ENCODE data around the gene ATP6V1A.

Gene ATP6V1A

DNA sequence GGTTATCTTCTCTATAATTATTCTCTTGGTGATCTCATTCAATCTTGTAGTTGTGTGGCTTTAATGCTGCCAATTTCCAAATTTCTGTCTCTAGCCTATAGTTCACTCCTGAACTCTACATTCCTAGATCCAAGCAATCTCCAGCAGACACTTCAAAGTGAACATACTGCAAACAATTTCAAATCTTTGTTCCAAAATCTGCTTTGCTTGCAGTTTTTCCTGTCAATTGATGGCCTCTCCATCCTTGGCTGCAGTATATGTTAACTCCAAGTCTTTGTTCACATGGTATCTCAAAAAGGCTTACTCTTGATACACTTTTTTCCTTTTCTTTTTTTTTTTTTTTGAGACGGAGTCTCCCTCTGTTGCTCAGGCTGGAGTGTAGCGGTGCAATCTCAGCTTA is 18.2 kb upstream of the ATP6V1A start:
- Histone ChIP-seq H3K4me1 (ENCODE audit: control insufficient read depth, insufficient read depth, low read length) (peaks cover 4% of the 10 kb centered on the region), H3K4me3 (ENCODE audit: low read length) (no peak overlapping the region), H3K36me3 (ENCODE audit: control insufficient read depth, insufficient read depth, low read length) (no peaks in the 10 kb centered on the region), H3K9ac (ENCODE audit: low read length) (no peak overlapping the region), H3K27me3 (ENCODE audit: control insufficient read depth, insufficient read depth, low read length) (no peaks in the 10 kb centered on the region), H3K9me3 (ENCODE audit: control insufficient read depth, low read length) (no peaks in the 10 kb centered on the region)

DNA sequence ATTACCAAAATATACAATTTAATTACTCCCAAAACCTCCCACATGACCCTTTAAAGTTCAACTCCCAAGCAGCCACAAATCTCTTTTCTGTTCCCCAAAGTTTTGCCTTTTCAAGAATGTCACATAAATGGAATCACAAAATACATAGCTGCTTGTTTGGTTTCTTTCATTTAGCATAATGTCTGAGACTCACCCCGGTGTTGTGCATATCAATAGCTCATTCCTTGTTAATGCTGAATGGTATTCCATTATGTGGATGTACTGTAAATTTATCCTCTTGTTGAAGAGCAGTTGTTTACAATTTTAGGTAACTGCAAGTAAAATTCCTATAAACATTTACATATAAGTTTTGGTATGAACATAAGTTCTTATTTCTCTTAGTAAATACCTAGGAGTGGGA is 16.3 kb upstream of the ATP6V1A start:
- Histone ChIP-seq H3K9ac (ENCODE audit: low read length) (no peak overlapping the region), H3K9me3 (ENCODE audit: control insufficient read depth, low read length) (no peaks in the 10 kb centered on the region), H3K4me1 (ENCODE audit: control insufficient read depth, insufficient read depth, low read length) (no peaks in the 10 kb centered on the region), H3K4me3 (ENCODE audit: low read length) (no peak overlapping the region), H3K27me3 (ENCODE audit: control insufficient read depth, insufficient read depth, low read length) (no peaks in the 10 kb centered on the region), H3K36me3 (ENCODE audit: control insufficient read depth, insufficient read depth, low read length) (no peaks in the 10 kb centered on the region)

DNA sequence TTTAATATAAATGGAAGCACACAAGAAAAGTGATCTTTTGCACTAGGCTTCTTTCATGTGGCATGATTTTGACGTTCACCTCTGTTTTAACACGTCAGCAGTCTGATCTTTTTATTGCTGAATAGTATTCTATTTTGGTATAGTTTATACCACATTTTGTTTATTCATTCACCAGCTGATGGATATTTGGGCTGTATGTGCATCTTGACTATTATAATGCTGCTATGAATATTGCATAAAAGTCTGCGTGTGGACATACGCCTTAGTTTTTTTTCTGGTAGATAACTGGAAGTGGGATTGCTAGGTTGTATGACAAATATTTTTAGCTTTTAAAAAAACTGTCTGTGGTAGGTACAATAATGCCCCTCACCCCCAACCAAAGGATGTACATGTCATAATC is 15.1 kb upstream of the ATP6V1A start:
- Histone ChIP-seq H3K4me3 (ENCODE audit: low read length) (no peak overlapping the region), H3K4me1 (ENCODE audit: control insufficient read depth, insufficient read depth, low read length) (peaks cover 3% of the 10 kb centered on the region), H3K9ac (ENCODE audit: low read length) (no peak overlapping the region), H3K27me3 (ENCODE audit: control insufficient read depth, insufficient read depth, low read length) (no peaks in the 10 kb centered on the region), H3K9me3 (ENCODE audit: control insufficient read depth, low read length) (no peaks in the 10 kb centered on the region), H3K36me3 (ENCODE audit: control insufficient read depth, insufficient read depth, low read length) (no peaks in the 10 kb centered on the region)

DNA sequence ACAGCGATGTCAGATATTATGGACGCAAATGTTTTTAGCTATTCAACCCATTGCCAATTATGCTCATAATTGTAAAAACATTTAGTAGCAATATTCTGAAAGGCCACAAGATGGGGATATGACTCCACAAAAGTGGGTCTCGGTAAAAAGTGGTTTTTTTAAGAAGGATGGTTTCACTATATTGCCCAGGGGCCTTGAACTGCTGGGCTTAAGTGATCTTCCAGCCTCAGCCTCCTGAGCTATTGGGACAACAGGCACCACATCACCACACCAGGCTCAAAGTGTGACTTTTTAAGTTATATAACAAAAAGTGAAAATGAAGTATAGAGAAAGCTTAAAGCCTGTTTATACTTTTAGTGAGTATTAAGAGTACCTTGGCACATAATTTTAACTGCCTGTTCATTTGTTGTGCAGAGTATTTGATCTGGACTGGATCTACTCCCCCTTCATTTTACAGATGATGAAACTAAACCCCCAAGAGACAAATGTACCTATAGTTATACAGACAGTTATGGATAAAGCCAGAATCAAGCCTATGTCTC is 10.2 kb upstream of the ATP6V1A start:
- H3K4me3 ChIP-seq (ENCODE audit: low read length): no peak overlapping the region
- no peaks in the 10 kb centered on the region for H3K36me3 ChIP-seq (ENCODE audit: control insufficient read depth, insufficient read depth, low read length)
- peak overlapping the region; percentile 9 for H3K9ac ChIP-seq (ENCODE audit: low read length)
- H3K27me3 ChIP-seq (ENCODE audit: control insufficient read depth, insufficient read depth, low read length): no peaks in the 10 kb centered on the region
- peaks cover 5% of the 10 kb centered on the region for H3K4me1 ChIP-seq (ENCODE audit: control insufficient read depth, insufficient read depth, low read length)
- H3K9me3 ChIP-seq (ENCODE audit: control insufficient read depth, low read length): no peaks in the 10 kb centered on the region

GRCh38 chr3:113741086-113741485 is 5.7 kb upstream of the ATP6V1A start:
- no peaks in the 10 kb centered on the region for H3K36me3 ChIP-seq (ENCODE audit: control insufficient read depth, insufficient read depth, low read length)
- H3K9me3 ChIP-seq (ENCODE audit: control insufficient read depth, low read length): no peaks in the 10 kb centered on the region
- H3K27me3 ChIP-seq (ENCODE audit: control insufficient read depth, insufficient read depth, low read length): no peaks in the 10 kb centered on the region
- peaks cover 16% of the 10 kb centered on the region for H3K4me1 ChIP-seq (ENCODE audit: control insufficient read depth, insufficient read depth, low read length)
- H3K4me3 ChIP-seq (ENCODE audit: low read length): no peak overlapping the region
- no peak overlapping the region for H3K9ac ChIP-seq (ENCODE audit: low read length)

DNA sequence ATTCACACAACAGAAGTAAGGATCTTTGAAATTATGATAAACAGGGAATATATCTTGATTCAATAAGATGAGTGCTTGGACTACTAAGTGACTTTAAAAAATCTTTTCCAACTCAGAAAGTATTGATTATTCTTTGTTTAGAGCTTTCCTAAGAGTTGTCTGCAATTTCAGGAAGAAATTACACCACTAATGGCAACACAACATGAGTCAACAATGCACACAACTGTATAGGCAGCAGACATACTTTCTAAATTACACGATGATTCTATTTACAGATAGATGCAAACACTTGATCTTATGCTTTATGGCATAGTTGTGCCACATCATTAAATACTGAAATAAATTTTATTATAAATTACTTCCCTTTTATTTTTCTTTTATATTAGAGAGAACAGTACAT is 5.2 kb upstream of the ATP6V1A start:
- Histone ChIP-seq H3K9me3 (ENCODE audit: control insufficient read depth, low read length) (no peaks in the 10 kb centered on the region), H3K36me3 (ENCODE audit: control insufficient read depth, insufficient read depth, low read length) (no peaks in the 10 kb centered on the region), H3K4me3 (ENCODE audit: low read length) (no peak overlapping the region), H3K9ac (ENCODE audit: low read length) (no peak overlapping the region), H3K27me3 (ENCODE audit: control insufficient read depth, insufficient read depth, low read length) (no peaks in the 10 kb centered on the region), H3K4me1 (ENCODE audit: control insufficient read depth, insufficient read depth, low read length) (peaks cover 13% of the 10 kb centered on the region)

GRCh38 chr3:113743006-113743630 is 3.7 kb upstream of the ATP6V1A start:
- Histone ChIP-seq H3K36me3 (ENCODE audit: control insufficient read depth, insufficient read depth, low read length) (no peaks in the 10 kb centered on the region), H3K9ac (ENCODE audit: low read length) (no peak overlapping the region), H3K4me1 (ENCODE audit: control insufficient read depth, insufficient read depth, low read length) (peaks cover 16% of the 10 kb centered on the region), H3K9me3 (ENCODE audit: control insufficient read depth, low read length) (no peaks in the 10 kb centered on the region), H3K27me3 (ENCODE audit: control insufficient read depth, insufficient read depth, low read length) (no peaks in the 10 kb centered on the region), H3K4me3 (ENCODE audit: low read length) (no peak overlapping the region)

DNA sequence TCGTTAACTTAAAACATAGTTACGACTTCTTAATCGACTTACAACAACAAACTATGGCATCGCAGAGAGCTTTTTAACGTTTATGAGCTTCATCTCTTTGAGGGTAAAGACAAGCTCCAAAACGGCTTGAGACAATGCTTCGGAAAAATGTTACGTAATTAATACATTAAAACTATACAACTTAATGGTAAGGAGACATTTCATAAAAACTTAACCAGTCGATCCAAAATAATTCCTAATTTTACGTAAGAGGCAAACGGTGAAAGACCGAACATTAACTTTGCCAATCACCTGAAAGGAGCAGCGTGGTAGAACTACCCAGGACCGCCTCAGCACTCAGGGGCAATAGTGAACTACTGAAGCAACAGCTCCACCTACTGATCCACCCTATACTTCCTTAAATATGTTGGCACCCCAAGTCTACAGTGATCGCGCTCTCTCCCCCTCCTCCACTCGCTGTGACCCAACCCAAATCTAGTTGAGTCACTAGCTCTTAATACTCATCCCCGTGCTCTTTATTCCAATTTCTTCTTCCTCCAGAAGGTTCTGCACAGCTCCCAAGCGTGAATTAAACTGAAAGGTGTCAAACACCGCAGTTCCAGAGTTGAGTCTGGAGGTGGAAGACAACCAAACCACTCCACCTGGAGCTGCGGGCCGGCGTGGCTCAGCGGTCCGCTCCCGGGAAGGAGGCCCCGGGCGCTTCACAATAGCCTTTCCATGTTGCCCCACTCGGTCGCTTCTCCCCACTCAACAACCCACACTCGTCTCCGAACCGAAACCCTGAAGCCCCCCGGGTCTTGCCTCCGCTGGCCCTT is 1.7 kb upstream of the ATP6V1A start:
- Histone ChIP-seq H3K4me3 (ENCODE audit: low read length) (peak overlapping the region; percentile 56), H3K4me1 (ENCODE audit: control insufficient read depth, insufficient read depth, low read length) (peaks cover 16% of the 10 kb centered on the region), H3K9ac (ENCODE audit: low read length) (peak overlapping the region; percentile 99), H3K36me3 (ENCODE audit: control insufficient read depth, insufficient read depth, low read length) (no peaks in the 10 kb centered on the region), H3K27me3 (ENCODE audit: control insufficient read depth, insufficient read depth, low read length) (no peaks in the 10 kb centered on the region), H3K9me3 (ENCODE audit: control insufficient read depth, low read length) (no peaks in the 10 kb centered on the region)

- H3K36me3 ChIP-seq (ENCODE audit: control insufficient read depth, insufficient read depth, low read length): no peaks in the 10 kb centered on the region
- H3K4me1 ChIP-seq (ENCODE audit: control insufficient read depth, insufficient read depth, low read length): peaks cover 16% of the 10 kb centered on the region
- peak within 1 kb of the TSS; percentile 99 for H3K9ac ChIP-seq (ENCODE audit: low read length)
- peak within 1 kb of the TSS; percentile 90 for H3K4me3 ChIP-seq (ENCODE audit: low read length)
- H3K9me3 ChIP-seq (ENCODE audit: control insufficient read depth, low read length): no peaks in the 10 kb centered on the region
- no peaks in the 10 kb centered on the region for H3K27me3 ChIP-seq (ENCODE audit: control insufficient read depth, insufficient read depth, low read length)
Observed at GRCh38 chr3:113745756-113746547, 883 bp upstream of the ATP6V1A start, which contains the start of gene NAA50. Gene NAA50, minus strand, starts transcription at chr3:113746249. Its CDS starts 300 bp downstream, at chr3:113745949.

- Histone ChIP-seq H3K4me1 (ENCODE audit: control insufficient read depth, insufficient read depth, low read length) (peaks cover 16% of the 10 kb centered on the region), H3K9ac (ENCODE audit: low read length) (peak overlapping the region; percentile 87), H3K4me3 (ENCODE audit: low read length) (peak overlapping the region; percentile 90), H3K36me3 (ENCODE audit: control insufficient read depth, insufficient read depth, low read length) (no peaks in the 10 kb centered on the region), H3K9me3 (ENCODE audit: control insufficient read depth, low read length) (no peaks in the 10 kb centered on the region), H3K27me3 (ENCODE audit: control insufficient read depth, insufficient read depth, low read length) (no peaks in the 10 kb centered on the region)
Observed at GRCh38 chr3:113747283-113748046, 630 bp downstream of the ATP6V1A start.

GRCh38 chr3:113751141-113751540 is 4.3 kb downstream of the ATP6V1A start:
- no peaks in the 10 kb centered on the region for H3K27me3 ChIP-seq (ENCODE audit: control insufficient read depth, insufficient read depth, low read length)
- peaks cover 6% of the 10 kb centered on the region for H3K4me1 ChIP-seq (ENCODE audit: control insufficient read depth, insufficient read depth, low read length)
- H3K9ac ChIP-seq (ENCODE audit: low read length): no peak overlapping the region
- no peaks in the 10 kb centered on the region for H3K36me3 ChIP-seq (ENCODE audit: control insufficient read depth, insufficient read depth, low read length)
- no peaks in the 10 kb centered on the region for H3K9me3 ChIP-seq (ENCODE audit: control insufficient read depth, low read length)
- H3K4me3 ChIP-seq (ENCODE audit: low read length): no peak overlapping the region

Measured in mucosa of stomach (tissue), 1 donor.